SK-N-MC (cell line): ENCODE measurements around the gene SMAD6.

Experiments used
- EZH2 ChIP-seq: fragments of 200-600 bp; sonication (generic); IDR thresholded peaks from one replicate; pipeline ENCODE4 v1.6.1; 2017; ENCODE audit warnings: antibody characterized with exemption
- FOXP2 ChIP-seq: optimal IDR thresholded peaks from 2 replicates; pipeline ENCODE3; 2011; ENCODE audit warnings: mild to moderate bottlenecking, moderate library complexity; ENCODE audit not compliant: insufficient read depth; ENCODE audit errors: extremely low read length, control extremely low read depth
- POLR2AphosphoS5 ChIP-seq: IDR thresholded peaks from 2 replicates; pipeline ENCODE4 v1.6.1; 2012; ENCODE audit warnings: mild to moderate bottlenecking, low read depth, low read length, borderline replicate concordance

GRCh38 chr15:66692391-66692790 lies 9.6 kb upstream of the SMAD6 start:
- TF ChIP-seq POLR2AphosphoS5 (no peak), EZH2 (no peak), FOXP2 (no peak)
